ACC112 (cell line): ENCODE measurements around the gene CFAP210.

Experiments used
- H2AFZ ChIP-seq: fragments of 200-600 bp; sonication (generic); one replicate; pipeline ENCODE4 v1.6.0; 2017; ENCODE audit warnings: antibody characterized with exemption, low read length; ENCODE audit not compliant: unreplicated experiment
- H3K27ac ChIP-seq: fragments of 200-600 bp; sonication (generic); 2 replicates; pipeline ENCODE4 v1.5.1; 2014; ENCODE audit warnings: low read depth, mild to moderate bottlenecking, antibody characterized with exemption, low read length, moderate library complexity
- H3K27me3 ChIP-seq: fragments of 200-600 bp; sonication (generic); 2 replicates; pipeline ENCODE4 v1.6.1; 2014; ENCODE audit warnings: mild to moderate bottlenecking, antibody characterized with exemption, low read length, moderate library complexity, mixed read lengths; ENCODE audit not compliant: insufficient read depth
- H3K36me3 ChIP-seq: fragments of 200-600 bp; sonication (generic); 2 replicates; pipeline ENCODE4 v1.6.1; 2016; ENCODE audit warnings: mild to moderate bottlenecking, antibody characterized with exemption, low read length, moderate library complexity, mixed read lengths; ENCODE audit not compliant: insufficient read depth
- H3K4me1 ChIP-seq: fragments of 200-600 bp; sonication (generic); one replicate; pipeline ENCODE4 v1.6.1; 2016; ENCODE audit warnings: low read length, mixed read lengths; ENCODE audit not compliant: insufficient read depth, unreplicated experiment, control insufficient read depth
- H3K4me3 ChIP-seq: fragments of 200-600 bp; sonication (generic); 2 replicates; pipeline ENCODE4 v1.5.1; 2014; ENCODE audit warnings: mild to moderate bottlenecking, low read depth, low read length
- H3K79me2 ChIP-seq: fragments of 200-600 bp; sonication (generic); one replicate; pipeline ENCODE4 v1.6.0; 2016; ENCODE audit warnings: low read length; ENCODE audit not compliant: control insufficient read depth, unreplicated experiment, insufficient read depth

CFAP210 gene

DNA sequence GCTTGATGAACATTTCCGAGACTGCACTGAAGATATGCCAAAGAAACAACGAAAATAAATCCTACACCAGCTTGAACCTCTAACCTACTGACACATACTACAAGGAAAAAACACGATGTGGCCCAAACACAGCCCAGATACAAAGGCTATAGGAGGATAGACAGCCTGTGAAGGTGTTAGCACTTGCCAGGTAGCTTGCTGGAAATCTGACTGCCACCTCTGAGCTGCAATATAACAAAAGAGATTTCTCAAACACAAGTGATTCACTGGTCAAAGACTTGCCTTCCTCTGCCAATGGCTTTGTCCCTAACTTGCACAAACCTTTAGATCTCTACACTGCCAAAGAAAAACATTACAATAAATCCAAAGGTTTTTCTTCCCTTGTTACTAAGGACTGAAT lies 21.1 kb downstream of the CFAP210 start:
- Histone ChIP-seq H3K27me3 (no peaks in the 10 kb centered on the region), H3K4me1 (no peaks in the 10 kb centered on the region), H3K27ac (no peak overlapping the region), H3K4me3 (no peak overlapping the region), H3K36me3 (no peaks in the 10 kb centered on the region), H2AFZ (no peak overlapping the region), H3K79me2 (no peaks in the 10 kb centered on the region)

- H3K4me3 ChIP-seq, result no peak overlapping the region
- H3K36me3 ChIP-seq, result no peaks in the 10 kb centered on the region
- no peak overlapping the region for H3K27ac ChIP-seq
- no peaks in the 10 kb centered on the region for H3K4me1 ChIP-seq
- no peak overlapping the region for H2AFZ ChIP-seq
- no peaks in the 10 kb centered on the region for H3K27me3 ChIP-seq
- H3K79me2 ChIP-seq, result no peaks in the 10 kb centered on the region
These were observed 21.8 kb downstream of the CFAP210 start for GRCh38 chr2:169672406-169672805.

DNA sequence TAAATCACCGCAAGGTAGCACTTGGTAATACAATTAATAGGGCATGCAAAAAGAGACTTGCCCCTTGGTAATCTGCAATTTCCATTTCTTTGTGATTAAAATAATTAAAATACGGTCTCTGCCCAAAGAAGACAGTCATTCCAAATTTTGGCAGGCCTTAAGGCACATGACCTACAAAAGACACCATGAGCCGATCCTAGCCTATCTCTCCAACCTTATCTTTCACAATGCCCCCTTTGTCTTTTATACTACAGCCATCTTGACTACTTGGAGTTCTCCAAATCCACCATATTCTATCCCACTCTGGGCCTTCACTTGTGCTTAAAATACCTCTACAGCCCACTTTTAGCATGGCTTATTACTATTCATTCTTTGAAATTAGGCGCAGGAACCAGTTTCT lies 23.3 kb downstream of the CFAP210 start:
- Histone ChIP-seq H2AFZ (no peak overlapping the region), H3K36me3 (no peaks in the 10 kb centered on the region), H3K4me3 (no peak overlapping the region), H3K27me3 (no peaks in the 10 kb centered on the region), H3K27ac (no peak overlapping the region), H3K79me2 (no peaks in the 10 kb centered on the region), H3K4me1 (no peaks in the 10 kb centered on the region)

DNA sequence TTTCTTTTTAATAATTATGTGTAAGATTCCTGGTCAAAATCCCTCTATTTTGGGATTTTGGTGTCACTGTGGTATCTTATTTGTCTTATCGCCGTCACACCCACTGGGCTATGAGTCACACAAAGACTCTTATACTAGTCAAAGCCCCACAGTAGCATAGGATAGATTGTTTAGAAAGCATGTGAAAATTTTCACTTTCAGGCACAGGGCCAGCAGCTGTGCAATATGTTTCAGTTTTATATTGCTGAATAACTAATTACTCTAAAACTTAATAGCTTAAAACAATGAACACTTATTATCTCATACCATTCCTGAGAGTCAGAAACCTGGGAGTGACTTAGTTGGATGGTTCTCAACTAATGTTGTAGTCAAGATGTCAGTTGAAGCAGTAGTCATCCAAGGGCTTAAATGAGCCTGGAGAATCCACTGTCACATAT lies 24.0 kb downstream of the CFAP210 start:
- Histone ChIP-seq H3K4me3 (no peak overlapping the region), H3K27me3 (no peaks in the 10 kb centered on the region), H3K27ac (no peak overlapping the region), H3K36me3 (no peaks in the 10 kb centered on the region), H2AFZ (no peak overlapping the region), H3K4me1 (no peaks in the 10 kb centered on the region), H3K79me2 (no peaks in the 10 kb centered on the region)

GRCh38 chr2:169667583-169667982 lies 26.6 kb downstream of the CFAP210 start:
- no peak overlapping the region for H3K27ac ChIP-seq
- no peaks in the 10 kb centered on the region for H3K36me3 ChIP-seq
- H2AFZ ChIP-seq, result no peak overlapping the region
- H3K4me1 ChIP-seq, result no peaks in the 10 kb centered on the region
- H3K79me2 ChIP-seq, result no peaks in the 10 kb centered on the region
- H3K4me3 ChIP-seq, result no peak overlapping the region
- H3K27me3 ChIP-seq, result no peaks in the 10 kb centered on the region

DNA sequence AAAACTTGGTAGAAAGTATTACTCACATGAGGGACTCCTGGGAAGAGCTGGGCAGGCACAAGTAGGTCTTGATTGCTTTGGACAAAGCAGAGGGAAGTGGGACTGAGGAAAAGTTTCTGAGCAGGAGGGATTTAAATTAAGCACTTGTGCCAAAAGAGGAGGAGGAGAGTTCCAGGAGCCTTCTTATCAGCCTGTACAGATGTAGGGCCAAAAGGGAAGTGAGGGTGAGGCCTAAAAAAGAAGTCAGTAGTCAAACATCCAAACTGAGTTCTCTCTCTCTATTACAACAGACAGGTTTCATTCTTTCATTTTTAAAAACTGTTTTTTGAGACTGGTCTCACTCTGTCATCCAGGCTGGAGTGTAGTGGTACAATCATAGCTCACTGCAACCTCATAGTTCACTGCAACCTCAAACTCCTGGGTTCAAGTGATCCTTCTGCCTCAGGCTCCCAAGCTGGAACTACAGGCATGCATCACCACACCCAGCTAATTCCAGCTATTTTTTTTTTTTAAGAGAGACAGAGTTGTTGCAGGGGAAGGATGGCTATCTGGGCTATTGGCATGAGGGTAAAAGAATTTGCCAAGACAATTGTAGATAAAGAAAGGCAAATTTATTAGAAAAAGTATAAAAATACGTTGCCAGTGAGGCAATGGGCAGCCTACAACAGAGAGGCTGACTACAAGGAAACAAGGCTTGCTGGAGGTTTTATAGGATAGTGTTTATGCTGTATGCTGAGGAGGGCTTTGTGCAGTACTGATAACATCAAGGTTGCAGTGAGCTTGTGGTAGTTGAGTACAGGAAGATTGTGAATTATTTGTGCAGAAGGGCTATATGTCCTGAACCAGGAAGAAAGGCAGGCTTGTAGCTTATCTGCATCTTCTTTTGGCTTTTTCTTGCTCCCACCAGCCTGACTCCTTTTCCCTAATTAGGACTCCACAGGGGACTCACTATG lies 29.0 kb downstream of the CFAP210 start:
- H3K4me3 ChIP-seq, result no peak overlapping the region
- no peaks in the 10 kb centered on the region for H3K79me2 ChIP-seq
- H3K36me3 ChIP-seq, result no peaks in the 10 kb centered on the region
- no peaks in the 10 kb centered on the region for H3K27me3 ChIP-seq
- no peaks in the 10 kb centered on the region for H3K4me1 ChIP-seq
- H3K27ac ChIP-seq, result no peak overlapping the region
- H2AFZ ChIP-seq, result no peak overlapping the region

- Histone ChIP-seq H3K36me3 (no peaks in the 10 kb centered on the region), H2AFZ (no peak overlapping the region), H3K4me1 (no peaks in the 10 kb centered on the region), H3K79me2 (no peaks in the 10 kb centered on the region), H3K27me3 (no peaks in the 10 kb centered on the region), H3K4me3 (no peak overlapping the region), H3K27ac (no peak overlapping the region)
These were observed 29.6 kb downstream of the CFAP210 start for GRCh38 chr2:169664600-169664977.

DNA sequence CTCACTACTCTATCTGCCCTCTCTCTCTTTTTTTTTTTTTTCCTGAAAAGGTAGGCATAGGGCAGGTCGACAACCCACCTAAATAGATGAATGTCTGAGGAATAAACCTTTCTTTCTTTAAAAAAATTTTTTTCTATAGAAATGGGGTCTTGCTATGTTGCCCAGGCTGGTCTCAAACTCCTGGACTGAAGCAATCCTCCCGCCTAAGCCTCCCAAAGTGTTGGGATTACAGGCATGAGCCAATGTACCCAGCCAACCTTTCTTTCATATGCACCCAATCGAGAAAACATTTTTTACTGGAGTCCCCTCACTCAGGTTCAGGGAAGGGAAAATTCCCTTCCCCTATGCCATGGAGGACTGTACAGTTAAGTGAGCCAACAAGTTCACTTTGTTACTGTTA lies 31.0 kb downstream of the CFAP210 start:
- H3K4me1 ChIP-seq, result no peaks in the 10 kb centered on the region
- no peak overlapping the region for H3K27ac ChIP-seq
- H3K36me3 ChIP-seq, result no peaks in the 10 kb centered on the region
- no peaks in the 10 kb centered on the region for H3K27me3 ChIP-seq
- no peak overlapping the region for H3K4me3 ChIP-seq
- H3K79me2 ChIP-seq, result no peaks in the 10 kb centered on the region
- no peak overlapping the region for H2AFZ ChIP-seq

DNA sequence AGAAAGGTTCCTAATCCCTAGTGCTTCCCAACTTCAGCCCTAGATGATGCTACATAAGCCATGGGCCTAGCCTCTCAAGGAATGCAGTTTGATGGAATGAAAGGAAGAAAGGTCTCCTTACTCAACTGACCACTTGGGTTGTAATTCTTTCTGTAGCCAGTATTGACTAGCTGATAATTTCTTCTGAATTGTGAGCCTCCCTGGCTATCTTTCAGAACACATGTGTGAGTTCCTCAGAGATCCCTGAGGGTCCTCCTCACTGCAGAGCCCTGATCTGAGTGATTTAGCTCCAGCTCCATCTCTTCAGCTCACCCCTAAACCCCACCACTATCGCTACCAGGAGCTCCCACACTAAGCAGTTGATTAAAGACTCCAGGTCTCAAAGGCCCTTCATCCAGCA lies 31.5 kb downstream of the CFAP210 start:
- no peaks in the 10 kb centered on the region for H3K4me1 ChIP-seq
- H3K36me3 ChIP-seq, result no peaks in the 10 kb centered on the region
- no peaks in the 10 kb centered on the region for H3K79me2 ChIP-seq
- H3K4me3 ChIP-seq, result no peak overlapping the region
- no peak overlapping the region for H2AFZ ChIP-seq
- H3K27ac ChIP-seq, result no peak overlapping the region
- H3K27me3 ChIP-seq, result no peaks in the 10 kb centered on the region

DNA sequence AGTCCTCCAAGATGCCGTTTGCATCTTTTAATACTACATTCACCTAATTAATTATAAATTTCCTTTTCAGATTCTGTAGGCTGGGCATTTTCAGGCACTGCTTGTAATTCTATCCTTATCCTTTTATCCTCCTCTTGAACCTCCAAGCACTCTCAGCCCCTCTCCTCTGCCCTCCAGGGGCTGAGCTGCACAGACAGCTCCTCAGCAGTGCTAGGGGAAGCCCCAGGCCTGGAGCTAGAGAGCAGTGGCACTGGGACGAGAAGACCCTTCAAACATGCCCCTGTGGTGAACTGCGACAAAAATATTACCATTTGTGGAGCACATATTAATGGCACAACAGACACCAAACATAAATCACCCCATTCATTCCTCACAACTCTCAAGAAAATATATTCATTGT lies 32.9 kb downstream of the CFAP210 start:
- no peak overlapping the region for H3K4me3 ChIP-seq
- H3K36me3 ChIP-seq, result no peaks in the 10 kb centered on the region
- H3K27ac ChIP-seq, result no peak overlapping the region
- no peaks in the 10 kb centered on the region for H3K4me1 ChIP-seq
- H3K79me2 ChIP-seq, result no peaks in the 10 kb centered on the region
- H2AFZ ChIP-seq, result no peak overlapping the region
- H3K27me3 ChIP-seq, result no peaks in the 10 kb centered on the region

DNA sequence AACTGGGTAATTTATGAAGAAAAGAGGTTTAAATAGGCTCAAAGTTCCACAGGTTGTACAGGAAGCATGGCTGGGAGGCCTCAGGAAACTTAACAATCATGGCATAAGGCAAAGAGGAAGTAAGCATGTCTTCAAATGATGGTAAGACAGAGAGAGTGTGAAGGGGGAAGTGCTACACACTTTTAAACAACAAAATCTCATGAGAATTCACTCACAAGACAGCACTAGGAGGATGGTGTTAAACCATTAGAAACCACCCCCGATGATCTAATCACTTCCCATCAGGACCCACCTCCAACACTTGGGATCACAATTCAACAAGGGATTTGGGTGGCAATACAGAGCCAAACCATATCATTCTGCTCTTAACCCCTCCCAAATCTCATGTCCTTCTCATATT lies 34.9 kb downstream of the CFAP210 start:
- H3K27me3 ChIP-seq, result peaks cover 6% of the 10 kb centered on the region; the same call in 1 of the 2 replicates
- H3K4me3 ChIP-seq, result no peak overlapping the region
- no peaks in the 10 kb centered on the region for H3K79me2 ChIP-seq
- H3K27ac ChIP-seq, result no peak overlapping the region
- H2AFZ ChIP-seq, result no peak overlapping the region
- no peaks in the 10 kb centered on the region for H3K36me3 ChIP-seq
- no peaks in the 10 kb centered on the region for H3K4me1 ChIP-seq
